ENCODE data around the gene IL34. TPM values are rescaled to one million over a fixed set of nuclear protein-coding genes. Genes with fewer than 3 reads are reported as not detected.
"Not testable (repeated sequence)": the region's sequence is repeated elsewhere in the genome, so short reads cannot be mapped to it uniquely, and the experiment has no call there.

The IL34 gene
- total RNA-seq, 4 donors from 2014 or later, result 96.9 to 158 (median 129) TPM

DNA sequence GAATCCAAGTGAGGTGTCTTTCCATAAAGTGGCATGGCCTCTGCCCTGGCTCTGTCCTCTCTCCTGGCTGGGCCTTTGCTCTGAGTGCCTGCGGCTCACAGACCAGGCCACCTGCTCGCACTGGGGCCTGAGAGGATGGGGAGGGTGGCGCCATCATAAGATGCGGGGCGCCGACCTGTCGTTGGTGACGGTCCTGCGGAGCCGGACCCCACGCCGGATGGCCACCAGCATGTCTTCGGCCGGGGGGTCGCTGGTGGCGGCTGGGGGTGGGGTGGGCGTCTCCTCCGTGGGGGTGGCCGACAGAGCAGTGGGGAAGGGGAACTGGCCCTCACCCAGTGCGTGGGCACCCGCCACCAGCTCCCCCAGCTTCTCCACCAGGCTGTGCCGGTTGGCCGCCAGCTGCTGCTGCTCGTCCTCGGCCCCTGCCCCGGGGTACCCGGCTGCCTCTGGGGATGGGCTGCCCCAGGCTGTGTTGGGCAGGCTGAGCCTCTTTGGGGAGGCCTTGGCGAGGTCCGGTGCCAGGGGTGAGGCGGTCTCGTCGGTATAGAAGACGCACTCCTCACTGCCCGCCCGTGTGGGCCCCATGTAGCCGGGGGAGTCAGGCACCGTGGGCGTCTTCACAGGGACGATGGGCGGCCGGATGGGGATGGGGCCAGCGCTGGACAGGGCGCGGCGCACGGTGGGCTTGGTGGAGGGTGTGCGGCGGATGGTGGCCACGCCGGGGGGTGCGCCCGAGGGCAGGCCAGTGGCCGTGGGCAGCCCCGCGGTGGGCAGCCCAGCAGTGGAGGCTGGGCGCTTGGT is 17.4 kb downstream of the IL34 start:
- WGBS, 2 donors, result 92 to 93% methylated on average over 37 to 53 of the region's 56 CpGs
- intact Hi-C loops (cut with DNase I; ENCODE audit: low total_unique reads), result no loop called here
- no peak overlapping the region for H3K4me3 ChIP-seq (ENCODE audit: low read depth, poor library complexity, severe bottlenecking)
- DNase-seq (ENCODE audit: low spot score in 2 of 2), result no peak
- TF ChIP-seq, protein P1, sequence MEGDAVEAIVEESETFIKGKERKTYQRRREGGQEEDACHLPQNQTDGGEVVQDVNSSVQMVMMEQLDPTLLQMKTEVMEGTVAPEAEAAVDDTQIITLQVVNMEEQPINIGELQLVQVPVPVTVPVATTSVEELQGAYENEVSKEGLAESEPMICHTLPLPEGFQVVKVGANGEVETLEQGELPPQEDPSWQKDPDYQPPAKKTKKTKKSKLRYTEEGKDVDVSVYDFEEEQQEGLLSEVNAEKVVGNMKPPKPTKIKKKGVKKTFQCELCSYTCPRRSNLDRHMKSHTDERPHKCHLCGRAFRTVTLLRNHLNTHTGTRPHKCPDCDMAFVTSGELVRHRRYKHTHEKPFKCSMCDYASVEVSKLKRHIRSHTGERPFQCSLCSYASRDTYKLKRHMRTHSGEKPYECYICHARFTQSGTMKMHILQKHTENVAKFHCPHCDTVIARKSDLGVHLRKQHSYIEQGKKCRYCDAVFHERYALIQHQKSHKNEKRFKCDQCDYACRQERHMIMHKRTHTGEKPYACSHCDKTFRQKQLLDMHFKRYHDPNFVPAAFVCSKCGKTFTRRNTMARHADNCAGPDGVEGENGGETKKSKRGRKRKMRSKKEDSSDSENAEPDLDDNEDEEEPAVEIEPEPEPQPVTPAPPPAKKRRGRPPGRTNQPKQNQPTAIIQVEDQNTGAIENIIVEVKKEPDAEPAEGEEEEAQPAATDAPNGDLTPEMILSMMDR (IDR thresholded peaks at IDR 0.05), result no peak
- TF ChIP-seq POLR2A (IDR thresholded peaks at IDR 0.05), result no peak

- H3K4me3 ChIP-seq (ENCODE audit: low read depth, poor library complexity, severe bottlenecking), result no peak overlapping the region
- intact Hi-C loops (cut with DNase I; ENCODE audit: low total_unique reads), result no loop called here
- WGBS, 2 donors, result 92 to 93% methylated on average over 14 to 27 of the region's 39 CpGs
- peak in 1 of 2 donors; percentile 83 for DNase-seq (ENCODE audit: low spot score in 2 of 2)
- no peak for TF ChIP-seq POLR2A (IDR thresholded peaks at IDR 0.05)
- TF ChIP-seq, protein P1 (IDR thresholded peaks at IDR 0.05), result no peak
Observed at GRCh38 chr16:70664325-70665112, 18.2 kb downstream of the IL34 start.

DNA sequence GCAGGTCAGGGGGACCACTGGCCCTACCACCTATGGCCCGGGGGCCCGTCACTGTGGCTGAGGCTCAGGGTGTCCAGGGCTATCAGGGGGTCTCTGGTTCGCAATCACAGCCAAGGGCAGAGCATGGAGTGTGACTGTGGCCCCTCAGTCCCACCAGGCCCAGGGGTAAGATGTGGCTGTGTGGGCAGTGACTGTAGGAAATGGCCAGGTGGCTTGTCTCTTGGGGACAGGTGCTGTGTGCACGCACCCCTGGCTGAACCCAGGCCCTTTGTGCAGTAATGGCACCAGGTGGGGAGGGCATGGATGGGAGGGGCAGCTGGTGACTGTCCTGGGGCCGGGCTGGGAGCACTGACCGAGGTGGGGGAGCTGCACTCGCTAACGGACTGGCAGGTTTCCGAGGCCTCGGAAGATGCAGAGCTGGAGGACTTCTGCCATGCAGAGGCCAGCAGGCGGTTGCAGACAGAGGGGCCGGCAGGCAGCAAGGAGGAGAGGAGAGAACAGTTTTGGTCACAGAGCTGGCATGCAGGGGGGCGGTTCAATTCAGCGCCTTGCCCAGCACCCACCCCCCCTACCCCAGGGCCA is 18.8 kb downstream of the IL34 start:
- TF ChIP-seq POLR2A (IDR thresholded peaks at IDR 0.05), result no peak
- TF ChIP-seq, protein P1 (IDR thresholded peaks at IDR 0.05), result no peak
- H3K4me3 ChIP-seq (ENCODE audit: low read depth, poor library complexity, severe bottlenecking), result no peak overlapping the region
- DNase-seq (ENCODE audit: low spot score in 2 of 2), result no peak
- 92 to 94% methylated on average over 12 to 14 of the region's 14 CpGs for WGBS, 2 donors
- intact Hi-C loops (cut with DNase I; ENCODE audit: low total_unique reads), result no loop called here

- WGBS, 2 donors, result 87% methylated on average over 22 of the region's 22 CpGs
- TF ChIP-seq, protein P1 (IDR thresholded peaks at IDR 0.05), result no peak
- no peak for TF ChIP-seq POLR2A (IDR thresholded peaks at IDR 0.05)
- intact Hi-C loops (cut with DNase I; ENCODE audit: low total_unique reads), result no loop called here
- DNase-seq (ENCODE audit: low spot score in 2 of 2), result peak in 1 of 2 donors; percentile 84
- H3K4me3 ChIP-seq (ENCODE audit: low read depth, poor library complexity, severe bottlenecking), result no peak overlapping the region
Observed at GRCh38 chr16:70665806-70666735, 19.7 kb downstream of the IL34 start.

GRCh38 chr16:70670175-70670574 is 23.8 kb downstream of the IL34 start:
- intact Hi-C loops (cut with DNase I; ENCODE audit: low total_unique reads), result no loop called here
- WGBS, 2 donors, result 93 to 96% methylated on average over 2 of the region's 2 CpGs
- DNase-seq (ENCODE audit: low spot score in 2 of 2), result no peak
- no peak overlapping the region for H3K4me3 ChIP-seq (ENCODE audit: low read depth, poor library complexity, severe bottlenecking)
- TF ChIP-seq, protein P1 (IDR thresholded peaks at IDR 0.05), result no peak
- TF ChIP-seq POLR2A (IDR thresholded peaks at IDR 0.05), result no peak

DNA sequence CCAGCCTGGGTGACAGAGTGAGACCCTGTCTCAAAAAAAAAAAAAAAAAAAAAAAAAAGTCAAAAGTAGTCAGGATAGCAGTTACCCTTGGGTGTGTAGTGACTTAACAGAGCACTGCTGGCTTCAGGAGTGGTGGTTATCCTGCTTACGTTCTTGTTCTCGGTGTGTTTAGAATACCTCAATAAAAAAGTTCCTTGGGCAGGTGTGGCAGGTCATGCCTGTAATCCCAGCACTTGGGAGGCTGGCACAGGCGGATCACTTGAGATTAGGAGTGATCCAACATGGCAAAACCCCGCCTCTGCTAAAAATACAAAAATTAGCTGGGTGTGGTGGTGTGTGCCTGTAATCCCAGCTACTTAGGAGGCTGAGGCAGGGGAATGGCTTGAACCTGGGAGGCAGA is 24.6 kb downstream of the IL34 start:
- H3K4me3 ChIP-seq (ENCODE audit: low read depth, poor library complexity, severe bottlenecking); intact Hi-C loops (cut with DNase I; ENCODE audit: low total_unique reads); DNase-seq (ENCODE audit: low spot score in 2 of 2): not testable (repeated sequence)
- 75 to 86% methylated on average over 4 of the region's 4 CpGs for WGBS, 2 donors
